Stimulated activated naive CD8-positive, alpha-beta T cell treated with anti-CD3 and anti-CD28 coated beads, Interleukin-15, amount 100 ng/mL, for 72 hours (primary cell): ENCODE measurements around the gene NMNAT3.

Experiments
- ATAC-seq: fragments of 150-1000 bp; cut with Tn5 transposase; 2 replicates; pipeline ENCODE4 v1.10.0; 2021; ENCODE audit warnings: mild to moderate bottlenecking, moderate library complexity
- DNase-seq, 2 donors: peaks; one replicate each; pipeline ENCODE4 v3.0.0; 2021 to 2022
- H3K27ac Mint-ChIP-seq, 2 donors: one replicate each; pipeline ENCODE4 v1.8.0; 2022; ENCODE audit warnings: mild to moderate bottlenecking in 2 of 2, mixed read lengths in 2 of 2, moderate library complexity in 2 of 2
- H3K27me3 Mint-ChIP-seq: one replicate; pipeline ENCODE4 v1.8.0; 2022; ENCODE audit warnings: mixed read lengths
- H3K4me1 Mint-ChIP-seq: one replicate; pipeline ENCODE4 v1.8.0; 2022; ENCODE audit warnings: mild to moderate bottlenecking, mixed read lengths
- H3K4me3 Mint-ChIP-seq, 2 donors: one replicate each; pipeline ENCODE4 v1.8.0; 2022; ENCODE audit warnings: mild to moderate bottlenecking in 2 of 2, mixed read lengths in 2 of 2, moderate library complexity in 1 of 2
- H3K9me3 Mint-ChIP-seq, 2 donors: one replicate each; pipeline ENCODE4 v1.8.0; 2022; ENCODE audit warnings: mixed read lengths in 2 of 2

The NMNAT3 gene

DNA sequence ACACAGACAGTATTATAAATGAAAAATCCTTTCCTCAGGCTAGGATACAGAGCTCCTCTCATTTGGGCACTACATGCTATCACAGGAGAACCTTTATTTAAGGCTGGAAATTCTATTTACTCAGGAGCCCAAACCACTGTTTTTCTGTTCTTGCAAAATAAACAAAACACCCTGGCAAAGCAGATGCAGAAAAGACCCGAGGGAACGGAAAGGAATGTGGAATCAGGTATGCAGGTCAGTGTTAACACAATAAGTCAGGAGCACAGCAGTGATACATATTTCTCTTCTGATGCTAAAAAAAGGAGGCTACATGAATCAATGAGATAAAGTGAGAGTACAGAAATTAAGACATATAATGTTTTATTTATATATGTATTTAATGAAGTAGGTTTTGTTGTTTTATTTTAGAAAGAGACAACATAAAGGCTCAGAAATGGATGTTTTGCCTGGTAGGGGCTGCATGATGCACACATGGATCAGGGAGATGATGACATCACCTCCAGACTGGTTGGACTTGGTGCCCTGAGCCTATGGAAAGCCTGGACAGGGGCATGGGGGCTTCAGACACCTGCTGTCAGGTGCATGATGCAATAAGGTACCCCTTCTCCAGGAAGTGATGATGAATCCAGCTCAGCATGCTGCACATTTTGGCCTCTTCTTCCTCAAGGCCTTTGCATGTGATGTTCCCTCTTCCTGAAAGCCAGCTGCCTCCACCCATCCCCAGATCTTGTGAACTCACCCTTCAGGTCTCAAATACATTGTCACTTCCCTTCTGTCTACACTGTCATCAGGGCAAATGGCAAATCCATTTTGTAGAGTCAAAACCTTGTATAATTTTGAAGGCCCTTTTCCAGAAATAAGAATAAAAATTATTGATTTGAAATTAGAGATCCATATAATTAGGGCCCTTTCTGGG is 119.2 kb downstream of the NMNAT3 start:
- Mint-ChIP-seq H3K4me3 (no peak overlapping the region), H3K27ac (peak overlapping the region in 1 of 2 donors; percentile 50), H3K9me3 (no peaks in the 10 kb centered on the region), H3K4me1 (no peaks in the 10 kb centered on the region), H3K27me3 (no peaks in the 10 kb centered on the region)
- DNase-seq (no peak), ATAC-seq (no peak)

DNA sequence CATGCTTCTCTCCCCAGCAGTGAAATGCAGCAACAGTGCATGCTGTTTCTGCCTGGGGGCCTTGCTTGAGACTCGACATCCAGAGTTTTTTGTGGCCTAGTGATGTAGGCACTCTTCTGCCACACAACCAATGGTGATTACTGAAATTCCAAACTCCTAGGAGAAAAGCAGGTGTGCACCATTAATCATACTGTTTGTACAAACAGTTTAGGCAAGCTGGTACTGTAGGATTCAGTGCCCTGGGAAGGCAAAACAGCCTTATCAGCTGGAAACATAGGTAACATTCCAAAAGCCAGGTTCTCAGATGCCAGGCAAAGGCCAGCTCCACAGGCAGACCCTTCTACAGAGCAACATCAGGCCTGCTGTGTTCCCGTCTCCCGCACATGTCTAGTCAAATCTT is 120.7 kb downstream of the NMNAT3 start:
- no peak for ATAC-seq
- DNase-seq, result no peak
- Mint-ChIP-seq H3K4me3 (no peak overlapping the region), H3K4me1 (no peaks in the 10 kb centered on the region), H3K27me3 (no peaks in the 10 kb centered on the region), H3K9me3 (no peaks in the 10 kb centered on the region), H3K27ac (no peak overlapping the region)

DNA sequence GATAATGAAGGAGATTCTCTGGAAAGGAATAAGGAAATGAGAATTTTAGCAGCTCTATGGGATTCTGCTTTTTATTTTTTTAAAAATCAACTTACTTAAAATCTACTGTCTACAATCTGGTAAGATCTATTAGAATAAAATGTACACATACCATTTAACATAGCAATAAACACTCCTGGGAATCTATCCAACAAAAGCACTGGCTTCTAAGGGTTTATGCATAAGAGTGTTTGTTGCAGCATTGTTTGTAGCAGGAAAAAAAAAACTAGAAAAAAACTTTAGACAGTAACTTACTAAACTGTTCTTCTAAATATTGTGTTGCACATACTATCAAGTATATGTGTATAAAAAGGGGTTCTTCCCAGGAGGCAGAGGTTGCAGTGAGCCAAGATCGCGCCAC is 122.5 kb downstream of the NMNAT3 start:
- Mint-ChIP-seq H3K9me3 (no peaks in the 10 kb centered on the region), H3K4me3 (no peak overlapping the region), H3K27ac (no peak overlapping the region), H3K27me3 (no peaks in the 10 kb centered on the region), H3K4me1 (no peaks in the 10 kb centered on the region)
- DNase-seq (no peak), ATAC-seq (no peak)

GRCh38 chr3:139554628-139555027 is 123.1 kb downstream of the NMNAT3 start:
- Mint-ChIP-seq H3K27me3 (no peaks in the 10 kb centered on the region), H3K4me3 (no peak overlapping the region), H3K27ac (peak overlapping the region in 1 of 2 donors; percentile 42), H3K9me3 (no peaks in the 10 kb centered on the region), H3K4me1 (no peaks in the 10 kb centered on the region)
- ATAC-seq (no peak), DNase-seq (no peak)

- Mint-ChIP-seq H3K4me3 (no peak overlapping the region), H3K27me3 (no peaks in the 10 kb centered on the region)
- no peak for ATAC-seq
Measured at GRCh38 chr3:139552632-139553365, 125.0 kb downstream of the NMNAT3 start.

GRCh38 chr3:139548801-139549200 is 129.0 kb downstream of the NMNAT3 start:
- ATAC-seq, result no peak
- H3K27ac Mint-ChIP-seq, result no peak overlapping the region
- H3K27me3 Mint-ChIP-seq, result no peaks in the 10 kb centered on the region
- no peaks in the 10 kb centered on the region for H3K4me1 Mint-ChIP-seq
- no peak for DNase-seq
- no peak overlapping the region for H3K4me3 Mint-ChIP-seq
- H3K9me3 Mint-ChIP-seq, result no peaks in the 10 kb centered on the region

More at GRCh38 chr3:139552632-139553365, 125.0 kb downstream of the NMNAT3 start:
- DNase-seq, result no peak
- no peaks in the 10 kb centered on the region for H3K4me1 Mint-ChIP-seq
- no peaks in the 10 kb centered on the region for H3K9me3 Mint-ChIP-seq
- no peak overlapping the region for H3K27ac Mint-ChIP-seq

DNA sequence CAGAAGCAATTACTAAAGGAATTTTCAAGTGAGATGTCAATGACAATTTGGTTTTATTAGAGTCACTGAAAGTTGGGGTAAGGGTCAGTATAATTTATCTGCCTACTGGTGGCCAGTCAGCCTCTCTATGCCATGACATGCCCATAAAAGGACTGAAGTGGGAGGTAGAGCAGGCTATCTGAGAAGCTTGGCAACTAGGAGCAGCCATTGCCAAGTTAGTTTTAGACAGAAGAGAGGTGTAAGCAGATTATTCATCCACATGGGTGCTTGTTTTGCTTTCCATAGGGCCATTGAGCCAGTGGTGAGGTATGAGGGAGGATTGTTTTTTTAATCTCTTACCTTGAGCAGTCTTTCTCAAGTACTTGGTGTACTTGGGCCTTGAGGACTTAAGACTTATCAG is 130.1 kb downstream of the NMNAT3 start:
- Mint-ChIP-seq H3K27me3 (peaks cover 6% of the 10 kb centered on the region), H3K9me3 (no peaks in the 10 kb centered on the region), H3K4me3 (no peak overlapping the region), H3K4me1 (no peaks in the 10 kb centered on the region), H3K27ac (no peak overlapping the region)
- DNase-seq (no peak), ATAC-seq (no peak)

GRCh38 chr3:139546772-139547171 is 131.0 kb downstream of the NMNAT3 start:
- Mint-ChIP-seq H3K9me3 (no peaks in the 10 kb centered on the region), H3K4me1 (peaks cover 3% of the 10 kb centered on the region), H3K27me3 (peaks cover 15% of the 10 kb centered on the region), H3K27ac (no peak overlapping the region), H3K4me3 (no peak overlapping the region)
- ATAC-seq (no peak), DNase-seq (no peak)

GRCh38 chr3:139541532-139542288 is 136.1 kb downstream of the NMNAT3 start:
- H3K9me3 Mint-ChIP-seq, result no peaks in the 10 kb centered on the region
- H3K27me3 Mint-ChIP-seq, result peaks cover 62% of the 10 kb centered on the region
- DNase-seq (no peak), ATAC-seq (no peak)
- peaks cover 41% of the 10 kb centered on the region for H3K4me1 Mint-ChIP-seq
- H3K4me3 Mint-ChIP-seq, result no peak overlapping the region
- H3K27ac Mint-ChIP-seq, result peak overlapping the region in 1 of 2 donors; percentile 20

- Mint-ChIP-seq H3K4me3 (peak overlapping the region; percentile 18 to 51), H3K4me1 (peaks cover 41% of the 10 kb centered on the region), H3K27ac (no peak overlapping the region), H3K27me3 (peaks cover 70% of the 10 kb centered on the region), H3K9me3 (no peaks in the 10 kb centered on the region)
- ATAC-seq (no peak), DNase-seq (no peak)
Measured at GRCh38 chr3:139540651-139541531, 136.9 kb downstream of the NMNAT3 start.

DNA sequence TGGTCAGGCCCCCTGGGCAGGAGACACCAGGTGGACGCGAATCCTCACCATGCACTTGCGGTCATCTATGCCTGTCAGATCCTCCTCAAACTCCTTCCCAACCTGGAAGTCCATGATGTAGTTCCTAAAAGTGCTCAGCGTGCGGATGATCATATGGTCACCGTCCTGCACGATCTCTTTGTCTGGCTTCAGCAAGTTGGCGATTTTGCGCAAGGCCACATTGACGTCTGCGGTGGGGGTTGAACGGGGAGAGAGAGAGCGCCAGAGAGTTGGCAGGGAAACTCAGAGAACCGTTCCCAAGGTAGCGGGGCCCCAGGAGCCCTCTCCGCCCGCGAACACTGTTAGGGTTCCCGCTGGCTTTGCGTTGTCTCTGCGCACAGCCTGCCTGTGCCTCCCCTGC is 139.0 kb downstream of the NMNAT3 start:
- peaks cover 75% of the 10 kb centered on the region for H3K27me3 Mint-ChIP-seq
- no peak overlapping the region for H3K27ac Mint-ChIP-seq
- DNase-seq (no peak), ATAC-seq (no peak)
- H3K4me1 Mint-ChIP-seq, result peaks cover 56% of the 10 kb centered on the region
- no peaks in the 10 kb centered on the region for H3K9me3 Mint-ChIP-seq
- H3K4me3 Mint-ChIP-seq, result peak overlapping the region; percentile 70 to 77

DNA sequence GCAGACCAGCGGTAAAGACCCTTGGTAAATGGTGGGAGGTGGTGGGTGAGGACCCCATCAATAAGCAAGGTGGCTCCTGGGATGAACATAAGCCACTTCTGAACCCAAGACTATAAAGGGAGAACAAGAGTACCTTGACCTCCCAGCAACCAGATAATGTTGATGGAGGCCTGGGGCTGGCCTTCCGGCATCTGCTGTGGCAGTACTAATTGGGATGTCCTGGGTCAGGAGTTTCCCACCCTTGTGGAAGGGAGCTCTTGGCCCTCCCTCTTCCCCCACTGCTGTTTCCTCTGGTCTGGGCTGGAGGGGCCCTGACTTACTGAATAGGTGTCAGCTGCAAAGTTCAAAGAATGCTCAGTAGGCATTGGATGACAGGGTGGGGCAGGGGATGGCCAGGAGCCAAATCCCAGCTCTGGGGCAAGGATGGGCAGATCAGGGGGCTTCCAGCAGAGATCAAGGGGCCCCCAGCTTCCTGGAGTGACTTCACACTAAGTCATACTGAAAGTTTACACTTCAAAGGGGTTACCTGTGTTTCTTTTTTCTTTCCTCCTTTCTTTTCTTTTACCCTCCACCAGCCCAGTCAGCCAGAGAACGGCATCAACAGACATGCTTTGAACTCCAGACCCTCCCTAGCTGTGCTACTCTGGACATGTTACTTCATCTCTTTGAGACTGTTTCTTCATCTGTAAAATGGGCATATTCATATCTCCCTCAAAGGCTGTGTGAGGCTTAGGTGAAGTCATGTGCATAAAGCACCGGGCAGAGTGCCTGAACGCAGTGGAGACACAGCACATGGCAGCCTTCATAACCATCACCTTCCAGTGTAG is 139.8 kb downstream of the NMNAT3 start:
- ATAC-seq (peak; percentile 66), DNase-seq (peak; percentile 28 to 55)
- Mint-ChIP-seq H3K27me3 (peaks cover 72% of the 10 kb centered on the region), H3K27ac (no peak overlapping the region), H3K9me3 (no peaks in the 10 kb centered on the region), H3K4me3 (peak overlapping the region; percentile 24 to 77), H3K4me1 (peaks cover 56% of the 10 kb centered on the region)

DNA sequence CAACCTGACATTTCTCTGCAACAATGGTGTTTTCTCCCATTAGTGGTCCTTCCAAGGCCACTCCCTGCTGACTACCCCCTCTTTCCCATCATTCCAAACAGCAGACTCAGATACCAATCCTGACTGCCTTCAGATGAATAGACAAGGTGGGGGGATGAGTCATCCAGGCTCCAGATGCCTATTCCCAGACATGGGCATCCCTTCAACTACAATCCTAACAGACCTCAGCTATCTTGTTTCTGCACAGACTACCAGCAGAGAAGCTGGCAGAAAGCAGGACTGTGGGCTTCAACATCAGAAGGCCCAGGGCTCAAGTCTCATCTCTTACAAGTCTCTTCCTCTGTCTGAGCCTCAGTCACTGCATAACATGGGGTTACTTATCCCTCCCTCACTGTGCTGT is 140.4 kb downstream of the NMNAT3 start:
- H3K9me3 Mint-ChIP-seq, result no peaks in the 10 kb centered on the region
- no peak overlapping the region for H3K4me3 Mint-ChIP-seq
- H3K27ac Mint-ChIP-seq, result no peak overlapping the region
- ATAC-seq (peak; percentile 28), DNase-seq (no peak)
- peaks cover 66% of the 10 kb centered on the region for H3K27me3 Mint-ChIP-seq
- peaks cover 56% of the 10 kb centered on the region for H3K4me1 Mint-ChIP-seq
